GM12864 (cell line): ENCODE measurements around the gene ENTPD6.

Experiments
- DNase-seq: peaks from one replicate; pipeline ENCODE4 v3.0.0-alpha.2; 2011; ENCODE audit warnings: low read depth
- H3K4me3 ChIP-seq: 2 replicates; pipeline ENCODE4 v1.5.1; 2011; ENCODE audit warnings: mild to moderate bottlenecking, low read depth, low read length, control low read depth
- TF ChIP-seq, protein P1 (sequence below): IDR thresholded peaks from 2 replicates; pipeline ENCODE4 v1.5.1; 2011; ENCODE audit warnings: low read depth, mild to moderate bottlenecking, moderate library complexity, low read length, control low read depth, inconsistent platforms; ENCODE audit errors: missing control alignments

The ENTPD6 gene

DNA sequence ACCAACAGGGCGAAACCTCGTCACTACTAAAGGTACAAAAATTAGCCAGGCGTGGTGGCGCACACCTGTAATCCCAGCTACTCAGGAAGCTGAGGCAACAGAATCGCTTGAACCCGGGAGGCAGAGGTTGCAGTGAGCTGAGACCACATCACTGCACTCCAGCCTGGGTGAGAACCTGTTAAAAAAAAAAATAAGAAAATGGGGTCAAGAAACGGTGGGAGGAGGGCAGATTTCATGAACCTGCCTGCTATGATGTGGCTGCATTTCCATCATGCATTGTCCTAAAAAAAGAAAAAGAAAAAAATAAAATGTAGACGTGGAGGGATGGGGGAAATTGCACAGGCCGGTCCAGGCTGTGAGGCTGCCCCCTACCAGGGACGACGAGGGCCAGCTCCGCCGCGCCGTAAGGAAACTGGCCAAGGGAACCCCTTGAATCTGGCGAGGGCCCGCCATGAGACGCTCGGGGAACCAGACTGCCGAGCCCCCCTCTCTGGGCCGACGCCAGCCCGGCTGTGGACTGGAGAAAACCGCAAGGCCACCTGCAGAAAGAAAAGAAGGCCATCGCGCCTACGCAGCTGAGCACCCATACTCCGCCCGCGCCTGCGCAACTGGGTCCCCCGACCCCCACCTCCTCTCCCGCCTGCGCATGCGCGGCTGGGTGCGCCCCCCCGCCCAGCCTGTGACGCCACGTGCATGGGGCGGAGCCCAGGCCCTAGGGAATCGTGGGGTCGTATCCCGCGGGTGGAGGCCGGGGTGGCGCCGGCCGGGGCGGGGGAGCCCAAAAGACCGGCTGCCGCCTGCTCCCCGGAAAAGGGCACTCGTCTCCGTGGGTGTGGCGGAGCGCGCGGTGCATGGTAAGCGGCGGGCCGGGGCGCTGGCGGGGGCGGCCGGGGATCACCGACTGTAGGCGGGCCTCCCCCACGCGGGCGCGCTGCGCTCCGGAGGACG, at the start of gene ENTPD6:
Gene ENTPD6 (plus strand): TSS at position 699 of the 948 bp plus-strand sequence. CDS start 10,825 bp downstream, outside the sequence.
- peak; percentile 65 for DNase-seq
- TF ChIP-seq, protein P1, sequence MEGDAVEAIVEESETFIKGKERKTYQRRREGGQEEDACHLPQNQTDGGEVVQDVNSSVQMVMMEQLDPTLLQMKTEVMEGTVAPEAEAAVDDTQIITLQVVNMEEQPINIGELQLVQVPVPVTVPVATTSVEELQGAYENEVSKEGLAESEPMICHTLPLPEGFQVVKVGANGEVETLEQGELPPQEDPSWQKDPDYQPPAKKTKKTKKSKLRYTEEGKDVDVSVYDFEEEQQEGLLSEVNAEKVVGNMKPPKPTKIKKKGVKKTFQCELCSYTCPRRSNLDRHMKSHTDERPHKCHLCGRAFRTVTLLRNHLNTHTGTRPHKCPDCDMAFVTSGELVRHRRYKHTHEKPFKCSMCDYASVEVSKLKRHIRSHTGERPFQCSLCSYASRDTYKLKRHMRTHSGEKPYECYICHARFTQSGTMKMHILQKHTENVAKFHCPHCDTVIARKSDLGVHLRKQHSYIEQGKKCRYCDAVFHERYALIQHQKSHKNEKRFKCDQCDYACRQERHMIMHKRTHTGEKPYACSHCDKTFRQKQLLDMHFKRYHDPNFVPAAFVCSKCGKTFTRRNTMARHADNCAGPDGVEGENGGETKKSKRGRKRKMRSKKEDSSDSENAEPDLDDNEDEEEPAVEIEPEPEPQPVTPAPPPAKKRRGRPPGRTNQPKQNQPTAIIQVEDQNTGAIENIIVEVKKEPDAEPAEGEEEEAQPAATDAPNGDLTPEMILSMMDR, result no peak
- H3K4me3 ChIP-seq, result peak within 1 kb of the TSS; percentile 95

DNA sequence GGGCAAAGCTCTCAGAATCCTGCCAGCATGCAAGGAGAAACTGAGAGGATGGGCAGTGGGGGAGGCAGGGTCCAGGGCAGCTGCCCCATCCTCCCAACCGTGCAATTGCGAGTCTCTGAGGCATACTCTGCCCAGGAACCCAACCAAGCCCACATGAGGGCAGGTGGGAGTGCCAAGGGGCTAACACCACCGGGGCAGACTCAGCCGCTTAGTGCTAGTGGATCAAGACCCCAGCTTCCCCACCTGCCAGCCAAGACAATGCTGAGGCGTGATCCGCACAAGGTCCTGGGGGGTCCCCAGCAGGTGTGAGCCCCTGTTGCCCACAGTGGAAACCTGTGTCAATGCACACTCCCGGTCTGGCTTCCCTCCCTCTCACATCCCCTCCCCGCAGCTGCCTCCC, 48.5 kb upstream of the ENTPD6 start:
- DNase-seq, result no peak

DNA sequence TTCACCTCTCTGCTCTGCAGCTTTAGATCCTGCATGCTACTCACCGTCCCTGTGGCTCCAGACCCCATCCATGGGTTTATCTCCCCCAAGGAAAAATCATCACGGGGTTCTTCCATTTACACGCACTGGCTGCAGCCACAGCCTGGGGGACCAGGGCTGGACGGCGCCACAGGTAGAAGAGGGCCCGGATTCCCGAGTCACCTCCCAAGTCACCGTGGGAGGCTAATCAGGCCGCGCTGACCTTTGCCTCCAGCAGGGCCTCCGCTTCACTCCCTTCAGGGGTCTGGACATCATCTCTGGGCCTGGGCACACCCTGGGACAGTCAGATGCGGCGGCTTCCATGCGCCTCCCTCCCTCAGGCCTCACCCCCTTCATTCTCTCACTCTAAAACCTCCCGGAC, 47.8 kb upstream of the ENTPD6 start:
- no peak overlapping the region for H3K4me3 ChIP-seq
- DNase-seq, result no peak
- TF ChIP-seq, protein P1, result no peak

More for the DNA sequence above, 48.5 kb upstream of the ENTPD6 start:
- TF ChIP-seq, protein P1, result no peak
- no peak overlapping the region for H3K4me3 ChIP-seq

DNA sequence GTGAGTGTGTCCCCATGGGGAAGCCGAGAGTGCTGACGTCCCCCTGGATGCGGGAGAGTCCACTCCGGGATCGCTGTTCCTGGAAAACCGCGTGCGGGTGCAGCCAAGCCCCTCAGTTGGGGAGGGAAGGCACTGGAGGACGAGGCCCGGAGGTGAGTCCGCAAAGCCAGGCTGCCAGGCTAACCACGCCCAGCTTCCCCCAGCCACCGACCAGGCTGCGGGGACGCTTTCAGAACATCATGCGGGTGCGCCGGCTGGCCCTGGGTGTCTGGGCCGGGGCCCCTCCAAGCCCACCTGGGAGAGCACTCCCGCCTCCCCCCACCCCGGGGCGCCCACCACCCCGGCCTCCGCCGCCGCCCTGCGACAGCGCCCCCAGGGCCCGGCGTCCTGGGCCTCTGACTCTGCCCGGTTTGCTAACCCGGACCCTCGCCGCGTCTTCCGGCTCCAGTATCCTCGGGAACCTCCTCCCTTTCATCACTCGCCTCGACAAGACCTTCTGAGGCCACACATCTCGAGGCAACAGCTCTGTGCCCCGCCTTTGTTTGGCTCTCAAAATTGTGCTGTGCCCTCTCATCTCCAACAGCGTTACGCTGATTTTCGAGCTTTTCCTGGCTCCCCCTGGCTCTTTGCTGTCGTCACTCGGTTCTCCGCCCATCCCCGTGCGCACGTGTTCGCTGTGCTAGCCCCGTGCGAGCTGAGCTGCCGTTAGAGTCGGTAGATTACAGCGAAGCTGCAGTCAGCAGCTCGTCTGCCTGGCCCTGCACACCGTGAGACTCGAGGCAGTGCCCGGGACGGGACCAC, 47.1 kb upstream of the ENTPD6 start:
- TF ChIP-seq, protein P1, result no peak
- H3K4me3 ChIP-seq, result no peak overlapping the region
- no peak for DNase-seq

DNA sequence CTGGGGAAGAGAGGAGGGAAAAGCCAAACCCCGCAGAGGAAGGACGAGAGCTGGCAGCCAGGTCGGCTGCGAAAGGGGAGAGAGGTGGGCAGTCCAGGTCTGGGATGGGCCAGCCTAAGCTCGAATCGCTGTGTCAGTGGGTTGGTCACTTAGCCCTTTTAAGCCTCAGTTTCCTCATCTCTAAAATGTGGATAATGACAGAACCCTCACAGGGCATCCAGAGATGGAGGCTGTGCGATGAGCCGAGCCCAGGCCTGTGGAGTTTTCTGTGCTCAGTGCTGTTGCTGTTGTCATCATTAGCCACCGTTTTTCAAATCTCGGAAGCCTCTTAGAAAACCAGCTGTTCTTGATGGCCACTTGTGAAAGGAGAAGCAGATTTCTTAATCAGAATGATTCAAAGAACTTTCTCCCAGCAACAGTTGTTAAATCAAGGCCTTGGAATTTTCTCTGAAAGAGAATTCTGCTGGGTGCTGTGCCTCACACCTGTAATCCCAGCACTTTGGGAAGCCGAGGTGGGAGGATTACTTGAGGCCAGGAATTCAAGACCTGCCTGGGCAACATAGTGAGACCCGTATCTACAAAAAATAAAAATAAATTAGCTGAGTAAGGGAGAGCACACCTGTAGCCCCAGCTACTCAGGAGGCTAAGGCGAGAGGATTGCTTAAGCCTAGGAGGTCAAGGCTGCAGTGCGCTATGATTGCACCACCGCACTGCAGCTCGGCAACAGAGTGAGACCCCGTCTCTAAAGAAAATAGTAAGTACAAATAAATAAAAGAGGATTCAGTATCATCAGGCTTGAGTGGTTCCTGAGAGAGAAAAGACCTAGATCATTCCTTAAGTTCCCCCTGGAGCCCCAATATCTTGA, 46.3 kb upstream of the ENTPD6 start:
- no peak overlapping the region for H3K4me3 ChIP-seq
- TF ChIP-seq, protein P1, result no peak
- DNase-seq, result no peak

DNA sequence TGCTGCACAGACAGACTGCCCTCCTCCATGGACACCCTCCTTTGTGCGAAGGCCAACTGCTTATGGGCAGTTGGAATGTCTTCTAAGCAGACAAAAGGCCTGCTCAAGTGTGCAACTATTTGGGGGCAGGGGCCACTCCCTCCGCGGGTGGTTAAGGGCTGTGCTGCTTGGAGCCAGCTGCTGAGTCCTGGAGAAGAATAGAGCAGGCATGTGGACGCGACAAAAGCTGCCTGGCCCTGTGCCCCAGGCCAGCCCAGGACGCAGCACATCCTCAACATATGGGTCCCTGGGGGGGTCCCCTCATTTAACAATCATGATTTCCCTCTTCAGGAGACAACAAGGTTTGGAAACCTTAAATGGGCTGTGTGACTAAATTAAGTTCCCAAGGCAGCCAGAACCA, 45.5 kb upstream of the ENTPD6 start:
- no peak for DNase-seq
- no peak overlapping the region for H3K4me3 ChIP-seq
- TF ChIP-seq, protein P1, result no peak
